HG03439 (cell line): ENCODE data around the gene IL31RA.

Experiments
- ATAC-seq: cut with Tn5 transposase; IDR thresholded peaks from one replicate; pipeline ENCODE4 v1.9.1; 2021; ENCODE audit warnings: mild to moderate bottlenecking, moderate library complexity; ENCODE audit not compliant: unreplicated experiment

The IL31RA gene

GRCh38 chr5:55858104-55858503 lies 6.9 kb downstream of the IL31RA start:
- no peak for ATAC-seq

GRCh38 chr5:55860288-55860687 lies 9.1 kb downstream of the IL31RA start:
- no peak for ATAC-seq

GRCh38 chr5:55860709-55861108 lies 9.6 kb downstream of the IL31RA start:
- ATAC-seq, result no peak

GRCh38 chr5:55864606-55865541 lies 13.7 kb downstream of the IL31RA start:
- no peak for ATAC-seq

- no peak for ATAC-seq
Observed at GRCh38 chr5:55865831-55866230, 14.7 kb downstream of the IL31RA start.

GRCh38 chr5:55866485-55866884 lies 15.3 kb downstream of the IL31RA start:
- ATAC-seq, result no peak

GRCh38 chr5:55866934-55867333 lies 15.8 kb downstream of the IL31RA start:
- ATAC-seq, result no peak

- ATAC-seq, result no peak
Observed at GRCh38 chr5:55868846-55869245, 17.7 kb downstream of the IL31RA start.

- no peak for ATAC-seq
Observed at GRCh38 chr5:55869847-55870246, 18.7 kb downstream of the IL31RA start.

GRCh38 chr5:55873234-55873633 lies 22.1 kb downstream of the IL31RA start:
- ATAC-seq, result no peak

- ATAC-seq, result no peak
Observed at GRCh38 chr5:55877655-55878054, 26.5 kb downstream of the IL31RA start.

- ATAC-seq, result no peak
Observed at GRCh38 chr5:55880453-55880852, 29.3 kb downstream of the IL31RA start.

- ATAC-seq, result no peak
Observed at GRCh38 chr5:55885359-55885758, 34.2 kb downstream of the IL31RA start.

GRCh38 chr5:55888205-55888604 lies 37.0 kb downstream of the IL31RA start:
- ATAC-seq, result no peak

- no peak for ATAC-seq
Observed at GRCh38 chr5:55892479-55892878, 41.3 kb downstream of the IL31RA start.

- no peak for ATAC-seq
Observed at GRCh38 chr5:55894135-55894534, 43.0 kb downstream of the IL31RA start.

GRCh38 chr5:55895346-55895745 lies 44.2 kb downstream of the IL31RA start:
- no peak for ATAC-seq

- ATAC-seq, result no peak
Observed at GRCh38 chr5:55896238-55896637, 45.1 kb downstream of the IL31RA start.

GRCh38 chr5:55896663-55897062 lies 45.5 kb downstream of the IL31RA start:
- no peak for ATAC-seq

- ATAC-seq, result no peak
Observed at GRCh38 chr5:55897206-55897894, 46.2 kb downstream of the IL31RA start.

- no peak for ATAC-seq
Observed at GRCh38 chr5:55897905-55898304, 46.7 kb downstream of the IL31RA start.

GRCh38 chr5:55899344-55899743 lies 48.2 kb downstream of the IL31RA start:
- no peak for ATAC-seq
